ENCODE data around the gene SEC14L6.

The SEC14L6 gene

DNA sequence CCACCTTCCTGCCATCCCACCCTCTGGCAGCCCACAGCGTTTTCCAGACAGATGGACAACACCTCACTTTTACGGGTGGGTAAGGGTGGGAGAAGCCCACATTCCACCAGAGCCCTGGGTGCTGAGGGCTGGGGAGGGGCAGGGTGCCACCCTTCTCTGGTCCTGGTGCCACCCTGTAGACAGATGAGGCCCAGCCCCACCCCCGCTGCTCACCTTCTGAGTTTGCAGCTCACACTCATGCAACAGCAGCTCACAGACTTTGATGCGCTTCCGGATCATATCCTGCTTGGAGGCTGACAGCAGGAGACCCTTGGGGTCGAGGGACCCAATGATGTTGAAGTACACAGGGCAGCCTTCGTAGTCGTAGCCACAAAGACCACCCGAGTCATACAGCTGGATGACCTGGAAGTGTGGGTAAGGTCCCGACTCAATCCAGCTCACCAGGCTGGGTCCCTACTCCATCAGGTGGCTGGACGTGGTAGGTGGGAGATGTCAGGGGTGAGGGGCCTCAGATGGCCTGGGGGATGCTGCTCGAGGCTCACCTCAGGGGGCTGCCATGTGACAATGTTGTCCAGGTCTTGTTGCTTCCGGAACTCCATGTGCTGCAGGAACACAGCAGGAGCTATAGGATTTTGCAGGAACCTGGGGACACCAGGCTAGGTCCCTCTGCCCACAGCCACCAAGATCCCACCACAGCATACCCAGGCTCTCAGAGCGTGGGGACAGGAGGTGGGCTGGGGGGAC lies 51.3 kb downstream of the SEC14L6 start:
- Histone ChIP-seq H3F3A (ENCODE audit: low read depth) (no peaks in the 10 kb centered on the region), H3K9me2 (replicated peaks; ENCODE audit: low read depth, low read length) (no peaks in the 10 kb centered on the region), H4K20me1 (ENCODE audit: insufficient read depth, low read length, poor library complexity, severe bottlenecking) (no peaks in the 10 kb centered on the region), H3K4me1 (ENCODE audit: insufficient read depth, low read length, poor library complexity, severe bottlenecking) (no peaks in the 10 kb centered on the region), H3K4me3 (ENCODE audit: low read length, poor library complexity, severe bottlenecking) (no peak overlapping the region), H3K79me2 (ENCODE audit: insufficient read depth, low read length) (no peaks in the 10 kb centered on the region), H3K9me3 (ENCODE audit: insufficient read depth, low read depth, low read length) (no peaks in the 10 kb centered on the region), H2AFZ (ENCODE audit: low read length) (no peak overlapping the region), H3K4me2 (ENCODE audit: low read depth, low read length, poor library complexity, severe bottlenecking) (no peak overlapping the region), H3K27me3 (ENCODE audit: insufficient read depth, low read length, poor library complexity, severe bottlenecking) (no peaks in the 10 kb centered on the region), H3K36me3 (ENCODE audit: insufficient read depth, low read length) (no peaks in the 10 kb centered on the region), H3K9ac (ENCODE audit: low read depth, low read length, poor library complexity, severe bottlenecking) (no peak overlapping the region)
- TF ChIP-seq EZH2phosphoT487 (IDR thresholded peaks at IDR 0.05; ENCODE audit: borderline replicate concordance), result no peak
- TF ChIP-seq, protein P1, sequence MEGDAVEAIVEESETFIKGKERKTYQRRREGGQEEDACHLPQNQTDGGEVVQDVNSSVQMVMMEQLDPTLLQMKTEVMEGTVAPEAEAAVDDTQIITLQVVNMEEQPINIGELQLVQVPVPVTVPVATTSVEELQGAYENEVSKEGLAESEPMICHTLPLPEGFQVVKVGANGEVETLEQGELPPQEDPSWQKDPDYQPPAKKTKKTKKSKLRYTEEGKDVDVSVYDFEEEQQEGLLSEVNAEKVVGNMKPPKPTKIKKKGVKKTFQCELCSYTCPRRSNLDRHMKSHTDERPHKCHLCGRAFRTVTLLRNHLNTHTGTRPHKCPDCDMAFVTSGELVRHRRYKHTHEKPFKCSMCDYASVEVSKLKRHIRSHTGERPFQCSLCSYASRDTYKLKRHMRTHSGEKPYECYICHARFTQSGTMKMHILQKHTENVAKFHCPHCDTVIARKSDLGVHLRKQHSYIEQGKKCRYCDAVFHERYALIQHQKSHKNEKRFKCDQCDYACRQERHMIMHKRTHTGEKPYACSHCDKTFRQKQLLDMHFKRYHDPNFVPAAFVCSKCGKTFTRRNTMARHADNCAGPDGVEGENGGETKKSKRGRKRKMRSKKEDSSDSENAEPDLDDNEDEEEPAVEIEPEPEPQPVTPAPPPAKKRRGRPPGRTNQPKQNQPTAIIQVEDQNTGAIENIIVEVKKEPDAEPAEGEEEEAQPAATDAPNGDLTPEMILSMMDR (conservative IDR thresholded peaks at IDR 0.05; ENCODE audit: low read length), result no peak

DNA sequence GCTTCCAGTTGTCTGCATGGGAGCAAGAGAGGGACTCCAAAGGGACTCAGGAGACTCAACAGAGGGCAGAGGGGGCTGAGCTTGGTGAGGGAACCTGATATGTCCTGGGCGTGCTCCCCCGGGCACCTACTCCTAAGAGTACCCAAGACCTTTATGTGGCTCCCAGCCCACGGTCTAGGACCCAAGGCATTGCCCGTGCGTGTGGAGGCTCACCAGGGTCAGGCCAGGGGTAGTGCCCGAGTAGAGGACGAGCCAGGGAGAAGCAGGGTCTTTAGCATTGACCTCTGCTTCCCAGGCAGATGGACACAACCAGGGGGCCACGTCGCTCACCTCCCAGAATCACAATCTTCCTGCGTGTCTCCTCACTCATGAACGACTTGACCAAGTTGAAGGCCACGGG lies 54.4 kb downstream of the SEC14L6 start:
- Histone ChIP-seq H3K9me3 (ENCODE audit: insufficient read depth, low read depth, low read length) (no peaks in the 10 kb centered on the region), H3K27me3 (ENCODE audit: insufficient read depth, low read length, poor library complexity, severe bottlenecking) (no peaks in the 10 kb centered on the region), H3F3A (ENCODE audit: low read depth) (no peaks in the 10 kb centered on the region), H3K9me2 (replicated peaks; ENCODE audit: low read depth, low read length) (no peaks in the 10 kb centered on the region), H2AFZ (ENCODE audit: low read length) (no peak overlapping the region), H4K20me1 (ENCODE audit: insufficient read depth, low read length, poor library complexity, severe bottlenecking) (no peaks in the 10 kb centered on the region), H3K79me2 (ENCODE audit: insufficient read depth, low read length) (no peaks in the 10 kb centered on the region), H3K4me2 (ENCODE audit: low read depth, low read length, poor library complexity, severe bottlenecking) (no peak overlapping the region), H3K4me1 (ENCODE audit: insufficient read depth, low read length, poor library complexity, severe bottlenecking) (no peaks in the 10 kb centered on the region), H3K36me3 (ENCODE audit: insufficient read depth, low read length) (no peaks in the 10 kb centered on the region), H3K4me3 (ENCODE audit: low read length, poor library complexity, severe bottlenecking) (no peak overlapping the region), H3K9ac (ENCODE audit: low read depth, low read length, poor library complexity, severe bottlenecking) (no peak overlapping the region)
- TF ChIP-seq, protein P1 (conservative IDR thresholded peaks at IDR 0.05; ENCODE audit: low read length), result no peak
- no peak for TF ChIP-seq EZH2phosphoT487 (IDR thresholded peaks at IDR 0.05; ENCODE audit: borderline replicate concordance)

DNA sequence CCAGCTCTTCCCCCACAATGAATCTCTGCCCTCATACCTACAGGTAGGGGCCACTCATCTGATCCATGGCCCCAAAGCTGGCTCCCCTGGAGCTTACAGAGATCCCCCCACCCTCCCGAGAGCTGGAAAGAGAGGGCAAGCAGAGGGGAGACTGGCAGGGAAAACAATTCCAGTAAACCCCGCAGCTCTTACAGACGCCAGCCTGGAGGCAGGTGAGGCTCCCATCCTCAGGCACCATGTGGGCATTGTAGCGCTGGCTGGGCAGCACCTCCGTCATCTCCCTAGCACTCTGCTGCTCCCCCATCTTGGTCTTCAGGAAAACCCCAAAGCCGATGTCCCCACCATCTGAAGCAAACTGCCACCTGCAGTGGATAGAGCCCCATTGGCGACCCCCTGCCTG lies 55.2 kb downstream of the SEC14L6 start:
- no peaks in the 10 kb centered on the region for H3K79me2 ChIP-seq (ENCODE audit: insufficient read depth, low read length)
- H3F3A ChIP-seq (ENCODE audit: low read depth), result no peaks in the 10 kb centered on the region
- no peaks in the 10 kb centered on the region for H3K4me1 ChIP-seq (ENCODE audit: insufficient read depth, low read length, poor library complexity, severe bottlenecking)
- no peaks in the 10 kb centered on the region for H3K9me2 ChIP-seq (replicated peaks; ENCODE audit: low read depth, low read length)
- no peak overlapping the region for H3K4me3 ChIP-seq (ENCODE audit: low read length, poor library complexity, severe bottlenecking)
- H3K27me3 ChIP-seq (ENCODE audit: insufficient read depth, low read length, poor library complexity, severe bottlenecking), result no peaks in the 10 kb centered on the region
- no peaks in the 10 kb centered on the region for H3K36me3 ChIP-seq (ENCODE audit: insufficient read depth, low read length)
- no peaks in the 10 kb centered on the region for H4K20me1 ChIP-seq (ENCODE audit: insufficient read depth, low read length, poor library complexity, severe bottlenecking)
- TF ChIP-seq, protein P1 (conservative IDR thresholded peaks at IDR 0.05; ENCODE audit: low read length), result no peak
- no peak for TF ChIP-seq EZH2phosphoT487 (IDR thresholded peaks at IDR 0.05; ENCODE audit: borderline replicate concordance)
- H2AFZ ChIP-seq (ENCODE audit: low read length), result no peak overlapping the region
- no peaks in the 10 kb centered on the region for H3K9me3 ChIP-seq (ENCODE audit: insufficient read depth, low read depth, low read length)
- no peak overlapping the region for H3K9ac ChIP-seq (ENCODE audit: low read depth, low read length, poor library complexity, severe bottlenecking)
- no peak overlapping the region for H3K4me2 ChIP-seq (ENCODE audit: low read depth, low read length, poor library complexity, severe bottlenecking)
